K562 (cell line): ENCODE data around the gene ARID3C. TPM values are rescaled to one million over a fixed set of nuclear protein-coding genes. Genes with fewer than 3 reads are reported as not detected.

Experiments
- EP400 ChIP-seq: fragments of 450-650 bp; IDR thresholded peaks from 2 replicates; pipeline ENCODE4 v1.6.1; 2017; ENCODE audit warnings: antibody characterized with exemption, mild to moderate bottlenecking, moderate library complexity
- FUS ChIP-seq: fragments of 200-400 bp; formaldehyde crosslinking; optimal IDR thresholded peaks from 2 replicates; pipeline ENCODE3; 2017; ENCODE audit warnings: low read depth, low read length
- GATA2 ChIP-seq: sonication (generic); formaldehyde crosslinking; IDR thresholded peaks from 2 replicates; pipeline ENCODE4 v1.4.0; 2020; ENCODE audit warnings: mild to moderate bottlenecking, missing genetic modification reagents
- GATAD2B ChIP-seq: fragments of 450-650 bp; IDR thresholded peaks from 2 replicates; pipeline ENCODE4 v1.6.1; 2017; ENCODE audit warnings: mild to moderate bottlenecking, borderline replicate concordance
- HNRNPUL1 ChIP-seq: fragments of 200-400 bp; formaldehyde crosslinking; IDR thresholded peaks from 2 replicates; pipeline ENCODE4 v1.6.1; 2017; ENCODE audit warnings: low read length
- KLF16 ChIP-seq: IDR thresholded peaks from 2 replicates; pipeline ENCODE4 v1.6.1; 2016; ENCODE audit warnings: antibody characterized with exemption
- MTA1 ChIP-seq: fragments of 450-650 bp; IDR thresholded peaks from 2 replicates; pipeline ENCODE4 v1.6.1; 2017; ENCODE audit warnings: borderline replicate concordance
- MTF1 ChIP-seq: fragments of 250-450 bp; sonication (Bioruptor Pico); IDR thresholded peaks from 2 replicates; pipeline ENCODE4 v1.9.0; 2021; ENCODE audit warnings: moderate library complexity, mild to moderate bottlenecking, inconsistent platforms, borderline replicate concordance
- NEUROD1 ChIP-seq: fragments of 150-350 bp; IDR thresholded peaks from 2 replicates; pipeline ENCODE4 v1.6.1; 2014; ENCODE audit warnings: borderline replicate concordance, low read length, low read depth; ENCODE audit not compliant: partially characterized antibody
- NFIC ChIP-seq: fragments of 450-650 bp; IDR thresholded peaks from 2 replicates; pipeline ENCODE4 v1.6.1; 2017; ENCODE audit warnings: mild to moderate bottlenecking, inconsistent platforms
- XRCC3 ChIP-seq: fragments of 450-650 bp; IDR thresholded peaks from 2 replicates; pipeline ENCODE4 v1.6.1; 2017; ENCODE audit warnings: mild to moderate bottlenecking, moderate library complexity
- ZNF12 ChIP-seq: sonication (generic); formaldehyde crosslinking; IDR thresholded peaks from 2 replicates; pipeline ENCODE4 v1.4.0; 2020; ENCODE audit warnings: mild to moderate bottlenecking, missing genetic modification reagents
- polyA plus RNA-seq, 8 experiments: library from polyadenylated mRNA; depleted of rRNA in 4 of 8; stranded (reverse) in 5 of 8; unstranded in 3 of 8; fragments of >200 nt; fragmentation: Nextera tagmentation in 2 of 8; fragmentation: Illumina TruSeq in 1 of 8; extraction: Ambion mirVana in 2 of 8; extraction: Trizol in 1 of 8; gene quantifications; 2 replicates each; pipeline versions ENCODE4 v1.2.1 to v1.2.3, GENCODE V29; 2011 to 2014; ENCODE audit warnings: inconsistent platforms in 1 of 8, missing spikeins in 1 of 8
- total RNA-seq, 7 experiments: library from RNA; depleted of rRNA in 6 of 7; stranded (reverse); fragments of >200 nt in 6 of 7; fragmentation: Illumina TruSeq in 2 of 7; extraction: Trizol in 2 of 7; gene quantifications; 2 replicates each; pipeline versions ENCODE4 v1.2.1 to v1.2.3, GENCODE V29; 2011 to 2021; ENCODE audit warnings: low replicate concordance in 1 of 7
- TF ChIP-seq, protein P1 (sequence below): fragments of 450-650 bp; IDR thresholded peaks from 2 replicates; pipeline ENCODE4 v1.6.1; 2016; ENCODE audit warnings: mild to moderate bottlenecking, moderate library complexity
- TF ChIP-seq, protein P2 (sequence below): IDR thresholded peaks from 3 replicates; pipeline ENCODE4 v1.6.1; 2011; ENCODE audit warnings: borderline replicate concordance, mild to moderate bottlenecking, moderate library complexity; ENCODE audit not compliant: insufficient read length; ENCODE audit errors: extremely low read depth

Gene ARID3C
- total and polyA plus RNA-seq, 9 of the 15 experiments (the other 6 are each of a cell fraction or from before 2014, with no cell fraction given): not detected

DNA sequence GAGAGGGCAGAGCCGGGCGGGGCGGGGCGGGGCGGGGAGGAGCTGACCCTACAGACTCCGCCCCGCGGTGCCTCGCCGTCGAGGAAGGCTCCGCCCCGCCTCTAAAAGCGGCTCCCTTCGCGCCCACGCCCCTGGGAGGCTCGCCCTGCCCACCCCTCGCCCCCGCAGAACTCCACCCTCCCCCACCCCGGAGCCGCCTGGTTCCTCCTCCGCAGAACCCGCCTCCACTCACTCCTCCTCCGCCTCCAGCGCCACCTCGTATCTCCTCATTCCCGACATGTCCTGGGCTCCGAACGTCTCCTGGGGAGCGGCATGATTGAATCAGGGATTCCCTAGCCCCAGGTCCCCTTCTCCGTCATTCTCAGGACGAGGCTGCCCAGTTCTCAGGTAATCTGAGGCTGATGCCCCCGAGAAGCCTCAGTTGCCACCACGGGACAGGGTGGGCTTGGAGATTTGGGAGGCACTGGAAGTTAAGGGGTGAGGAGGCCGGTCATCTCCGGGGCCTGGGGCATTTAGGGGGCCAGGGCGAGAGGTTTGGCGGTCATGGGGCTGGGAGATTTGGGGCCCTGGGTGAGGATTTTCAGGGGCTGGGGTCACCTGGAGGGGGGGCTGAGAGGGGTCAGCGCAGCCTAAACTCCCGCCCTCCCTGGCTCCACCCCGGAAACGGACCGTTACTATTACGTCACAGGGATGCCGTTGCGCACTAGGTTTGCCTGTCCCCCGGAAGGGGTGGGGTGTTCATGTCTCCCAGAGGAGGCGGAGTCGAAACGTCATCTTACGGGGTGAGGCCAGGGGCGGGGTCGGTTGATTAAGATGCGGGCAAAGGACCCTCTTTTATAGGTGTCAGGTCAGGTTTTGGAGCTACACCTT is 36.8 kb upstream of the ARID3C start (continued):
- TF ChIP-seq, protein P1, sequence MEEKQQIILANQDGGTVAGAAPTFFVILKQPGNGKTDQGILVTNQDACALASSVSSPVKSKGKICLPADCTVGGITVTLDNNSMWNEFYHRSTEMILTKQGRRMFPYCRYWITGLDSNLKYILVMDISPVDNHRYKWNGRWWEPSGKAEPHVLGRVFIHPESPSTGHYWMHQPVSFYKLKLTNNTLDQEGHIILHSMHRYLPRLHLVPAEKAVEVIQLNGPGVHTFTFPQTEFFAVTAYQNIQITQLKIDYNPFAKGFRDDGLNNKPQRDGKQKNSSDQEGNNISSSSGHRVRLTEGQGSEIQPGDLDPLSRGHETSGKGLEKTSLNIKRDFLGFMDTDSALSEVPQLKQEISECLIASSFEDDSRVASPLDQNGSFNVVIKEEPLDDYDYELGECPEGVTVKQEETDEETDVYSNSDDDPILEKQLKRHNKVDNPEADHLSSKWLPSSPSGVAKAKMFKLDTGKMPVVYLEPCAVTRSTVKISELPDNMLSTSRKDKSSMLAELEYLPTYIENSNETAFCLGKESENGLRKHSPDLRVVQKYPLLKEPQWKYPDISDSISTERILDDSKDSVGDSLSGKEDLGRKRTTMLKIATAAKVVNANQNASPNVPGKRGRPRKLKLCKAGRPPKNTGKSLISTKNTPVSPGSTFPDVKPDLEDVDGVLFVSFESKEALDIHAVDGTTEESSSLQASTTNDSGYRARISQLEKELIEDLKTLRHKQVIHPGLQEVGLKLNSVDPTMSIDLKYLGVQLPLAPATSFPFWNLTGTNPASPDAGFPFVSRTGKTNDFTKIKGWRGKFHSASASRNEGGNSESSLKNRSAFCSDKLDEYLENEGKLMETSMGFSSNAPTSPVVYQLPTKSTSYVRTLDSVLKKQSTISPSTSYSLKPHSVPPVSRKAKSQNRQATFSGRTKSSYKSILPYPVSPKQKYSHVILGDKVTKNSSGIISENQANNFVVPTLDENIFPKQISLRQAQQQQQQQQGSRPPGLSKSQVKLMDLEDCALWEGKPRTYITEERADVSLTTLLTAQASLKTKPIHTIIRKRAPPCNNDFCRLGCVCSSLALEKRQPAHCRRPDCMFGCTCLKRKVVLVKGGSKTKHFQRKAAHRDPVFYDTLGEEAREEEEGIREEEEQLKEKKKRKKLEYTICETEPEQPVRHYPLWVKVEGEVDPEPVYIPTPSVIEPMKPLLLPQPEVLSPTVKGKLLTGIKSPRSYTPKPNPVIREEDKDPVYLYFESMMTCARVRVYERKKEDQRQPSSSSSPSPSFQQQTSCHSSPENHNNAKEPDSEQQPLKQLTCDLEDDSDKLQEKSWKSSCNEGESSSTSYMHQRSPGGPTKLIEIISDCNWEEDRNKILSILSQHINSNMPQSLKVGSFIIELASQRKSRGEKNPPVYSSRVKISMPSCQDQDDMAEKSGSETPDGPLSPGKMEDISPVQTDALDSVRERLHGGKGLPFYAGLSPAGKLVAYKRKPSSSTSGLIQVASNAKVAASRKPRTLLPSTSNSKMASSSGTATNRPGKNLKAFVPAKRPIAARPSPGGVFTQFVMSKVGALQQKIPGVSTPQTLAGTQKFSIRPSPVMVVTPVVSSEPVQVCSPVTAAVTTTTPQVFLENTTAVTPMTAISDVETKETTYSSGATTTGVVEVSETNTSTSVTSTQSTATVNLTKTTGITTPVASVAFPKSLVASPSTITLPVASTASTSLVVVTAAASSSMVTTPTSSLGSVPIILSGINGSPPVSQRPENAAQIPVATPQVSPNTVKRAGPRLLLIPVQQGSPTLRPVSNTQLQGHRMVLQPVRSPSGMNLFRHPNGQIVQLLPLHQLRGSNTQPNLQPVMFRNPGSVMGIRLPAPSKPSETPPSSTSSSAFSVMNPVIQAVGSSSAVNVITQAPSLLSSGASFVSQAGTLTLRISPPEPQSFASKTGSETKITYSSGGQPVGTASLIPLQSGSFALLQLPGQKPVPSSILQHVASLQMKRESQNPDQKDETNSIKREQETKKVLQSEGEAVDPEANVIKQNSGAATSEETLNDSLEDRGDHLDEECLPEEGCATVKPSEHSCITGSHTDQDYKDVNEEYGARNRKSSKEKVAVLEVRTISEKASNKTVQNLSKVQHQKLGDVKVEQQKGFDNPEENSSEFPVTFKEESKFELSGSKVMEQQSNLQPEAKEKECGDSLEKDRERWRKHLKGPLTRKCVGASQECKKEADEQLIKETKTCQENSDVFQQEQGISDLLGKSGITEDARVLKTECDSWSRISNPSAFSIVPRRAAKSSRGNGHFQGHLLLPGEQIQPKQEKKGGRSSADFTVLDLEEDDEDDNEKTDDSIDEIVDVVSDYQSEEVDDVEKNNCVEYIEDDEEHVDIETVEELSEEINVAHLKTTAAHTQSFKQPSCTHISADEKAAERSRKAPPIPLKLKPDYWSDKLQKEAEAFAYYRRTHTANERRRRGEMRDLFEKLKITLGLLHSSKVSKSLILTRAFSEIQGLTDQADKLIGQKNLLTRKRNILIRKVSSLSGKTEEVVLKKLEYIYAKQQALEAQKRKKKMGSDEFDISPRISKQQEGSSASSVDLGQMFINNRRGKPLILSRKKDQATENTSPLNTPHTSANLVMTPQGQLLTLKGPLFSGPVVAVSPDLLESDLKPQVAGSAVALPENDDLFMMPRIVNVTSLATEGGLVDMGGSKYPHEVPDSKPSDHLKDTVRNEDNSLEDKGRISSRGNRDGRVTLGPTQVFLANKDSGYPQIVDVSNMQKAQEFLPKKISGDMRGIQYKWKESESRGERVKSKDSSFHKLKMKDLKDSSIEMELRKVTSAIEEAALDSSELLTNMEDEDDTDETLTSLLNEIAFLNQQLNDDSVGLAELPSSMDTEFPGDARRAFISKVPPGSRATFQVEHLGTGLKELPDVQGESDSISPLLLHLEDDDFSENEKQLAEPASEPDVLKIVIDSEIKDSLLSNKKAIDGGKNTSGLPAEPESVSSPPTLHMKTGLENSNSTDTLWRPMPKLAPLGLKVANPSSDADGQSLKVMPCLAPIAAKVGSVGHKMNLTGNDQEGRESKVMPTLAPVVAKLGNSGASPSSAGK: 0 out of 2 replicates have a peak, but pooled peaks have one; percentile 27
- no peak for TF ChIP-seq MTA1
- TF ChIP-seq, protein P2, sequence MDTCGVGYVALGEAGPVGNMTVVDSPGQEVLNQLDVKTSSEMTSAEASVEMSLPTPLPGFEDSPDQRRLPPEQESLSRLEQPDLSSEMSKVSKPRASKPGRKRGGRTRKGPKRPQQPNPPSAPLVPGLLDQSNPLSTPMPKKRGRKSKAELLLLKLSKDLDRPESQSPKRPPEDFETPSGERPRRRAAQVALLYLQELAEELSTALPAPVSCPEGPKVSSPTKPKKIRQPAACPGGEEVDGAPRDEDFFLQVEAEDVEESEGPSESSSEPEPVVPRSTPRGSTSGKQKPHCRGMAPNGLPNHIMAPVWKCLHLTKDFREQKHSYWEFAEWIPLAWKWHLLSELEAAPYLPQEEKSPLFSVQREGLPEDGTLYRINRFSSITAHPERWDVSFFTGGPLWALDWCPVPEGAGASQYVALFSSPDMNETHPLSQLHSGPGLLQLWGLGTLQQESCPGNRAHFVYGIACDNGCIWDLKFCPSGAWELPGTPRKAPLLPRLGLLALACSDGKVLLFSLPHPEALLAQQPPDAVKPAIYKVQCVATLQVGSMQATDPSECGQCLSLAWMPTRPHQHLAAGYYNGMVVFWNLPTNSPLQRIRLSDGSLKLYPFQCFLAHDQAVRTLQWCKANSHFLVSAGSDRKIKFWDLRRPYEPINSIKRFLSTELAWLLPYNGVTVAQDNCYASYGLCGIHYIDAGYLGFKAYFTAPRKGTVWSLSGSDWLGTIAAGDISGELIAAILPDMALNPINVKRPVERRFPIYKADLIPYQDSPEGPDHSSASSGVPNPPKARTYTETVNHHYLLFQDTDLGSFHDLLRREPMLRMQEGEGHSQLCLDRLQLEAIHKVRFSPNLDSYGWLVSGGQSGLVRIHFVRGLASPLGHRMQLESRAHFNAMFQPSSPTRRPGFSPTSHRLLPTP: no peak
- TF ChIP-seq FUS: no peak
- TF ChIP-seq XRCC3: no peak
- TF ChIP-seq KLF16: peak; percentile 64; the same call in 1 of the 2 replicates
- no peak for TF ChIP-seq NEUROD1
- TF ChIP-seq HNRNPUL1: peak; percentile 75; the same call in 1 of the 2 replicates
- TF ChIP-seq EP400: peak; percentile 77
- no peak for TF ChIP-seq GATA2
- TF ChIP-seq NFIC: peak; percentile 39; the same call in 1 of the 2 replicates
- TF ChIP-seq ZNF12 (CRISPR knock-in tag): no peak
- TF ChIP-seq GATAD2B: 0 out of 2 replicates have a peak, but pooled peaks have one; percentile 39
- no peak for TF ChIP-seq MTF1 (CRISPR knock-in tag)
